H9 (cell line): Measurements from ENCODE around the gene EPHB2. TPM values are rescaled to one million over a fixed set of nuclear protein-coding genes. Genes with fewer than 3 reads are reported as not detected.

Experiments
- DNase-seq: peaks from one replicate; pipeline ENCODE4 v3.0.0-alpha.2; 2017
- H2AFZ ChIP-seq: one replicate; pipeline ENCODE4 v1.6.1; 2013; ENCODE audit warnings: mild to moderate bottlenecking, low read length, control low read depth, moderate library complexity
- H2AK5ac ChIP-seq: 2 replicates; pipeline ENCODE4 v1.6.1; 2013; ENCODE audit warnings: low read length, control low read depth, mixed read lengths; ENCODE audit not compliant: insufficient read length
- H2BK120ac ChIP-seq: one replicate; pipeline ENCODE4 v1.6.1; 2013; ENCODE audit warnings: low read depth, mild to moderate bottlenecking, low read length, control low read depth, inconsistent platforms; ENCODE audit not compliant: poor library complexity, severe bottlenecking
- H2BK12ac ChIP-seq: 2 replicates; pipeline ENCODE4 v1.6.1; 2013; ENCODE audit warnings: low read length, control low read depth, mixed read lengths, low read depth; ENCODE audit not compliant: insufficient read length
- H2BK15ac ChIP-seq: 2 replicates; pipeline ENCODE4 v1.6.1; 2013; ENCODE audit warnings: low read depth, low read length, control low read depth
- H2BK20ac ChIP-seq: one replicate; pipeline ENCODE4 v1.6.1; 2013; ENCODE audit warnings: low read depth, mild to moderate bottlenecking, low read length, control low read depth, inconsistent platforms; ENCODE audit not compliant: poor library complexity, severe bottlenecking
- H2BK5ac ChIP-seq: 2 replicates; pipeline ENCODE4 v1.6.1; 2013; ENCODE audit warnings: low read length, control low read depth, mixed read lengths; ENCODE audit not compliant: insufficient read length
- H3K14ac ChIP-seq: 2 replicates; pipeline ENCODE4 v1.6.1; 2013; ENCODE audit warnings: low read length, control low read depth; ENCODE audit not compliant: insufficient read depth
- H3K18ac ChIP-seq: 2 replicates; pipeline ENCODE4 v1.6.1; 2013; ENCODE audit warnings: low read depth, mild to moderate bottlenecking, mixed read lengths, low read length, control low read depth; ENCODE audit not compliant: insufficient read length
- H3K23ac ChIP-seq: 2 replicates; pipeline ENCODE4 v1.6.1; 2013; ENCODE audit warnings: low read length, control low read depth, mixed read lengths, low read depth; ENCODE audit not compliant: insufficient read length
- H3K23me2 ChIP-seq: 2 replicates; pipeline ENCODE4 v1.6.1; 2013; ENCODE audit warnings: low read depth, mild to moderate bottlenecking, mixed read lengths, low read length, control low read depth; ENCODE audit not compliant: insufficient read length, poor library complexity, severe bottlenecking
- H3K27ac ChIP-seq: 2 replicates; pipeline ENCODE4 v1.5.1; 2013; ENCODE audit warnings: low read length, control low read depth, mixed read lengths, low read depth; ENCODE audit not compliant: insufficient read length
- H3K27me3 ChIP-seq: 2 replicates; pipeline ENCODE4 v1.6.1; 2013; ENCODE audit warnings: low read length, control low read depth, inconsistent platforms; ENCODE audit not compliant: insufficient read depth
- H3K4ac ChIP-seq: 2 replicates; pipeline ENCODE4 v1.6.1; 2013; ENCODE audit warnings: low read depth, mild to moderate bottlenecking, control low read depth, inconsistent platforms, low read length, moderate library complexity
- H3K4me1 ChIP-seq: 2 replicates; pipeline ENCODE4 v1.6.1; 2013; ENCODE audit warnings: low read length, control low read depth, inconsistent platforms; ENCODE audit not compliant: insufficient read depth
- H3K4me2 ChIP-seq: 2 replicates; pipeline ENCODE4 v1.6.1; 2013; ENCODE audit warnings: low read length, control low read depth, mixed read lengths; ENCODE audit not compliant: insufficient read length, insufficient read depth
- H3K56ac ChIP-seq: 2 replicates; pipeline ENCODE4 v1.6.1; 2013; ENCODE audit warnings: low read depth, mild to moderate bottlenecking, mixed read lengths, low read length, control low read depth; ENCODE audit not compliant: insufficient read length
- H3K79me1 ChIP-seq: 2 replicates; pipeline ENCODE4 v1.6.1; 2013; ENCODE audit warnings: low read depth, mild to moderate bottlenecking, moderate library complexity, low read length, control low read depth, inconsistent platforms; ENCODE audit not compliant: insufficient read depth, poor library complexity, severe bottlenecking
- H3K79me2 ChIP-seq: 2 replicates; pipeline ENCODE4 v1.6.1; 2013; ENCODE audit warnings: low read length, control low read depth, inconsistent platforms; ENCODE audit not compliant: insufficient read depth
- H3K9ac ChIP-seq: 2 replicates; pipeline ENCODE4 v1.6.1; 2013; ENCODE audit warnings: low read length, control low read depth, mixed read lengths; ENCODE audit not compliant: insufficient read length; ENCODE audit errors: extremely low read depth
- H3K9me3 ChIP-seq: one replicate; pipeline ENCODE4 v1.6.1; 2013; ENCODE audit warnings: low read depth, low read length, inconsistent platforms; ENCODE audit not compliant: control insufficient read depth
- H3T11ph ChIP-seq: one replicate; pipeline ENCODE4 v1.6.1; 2013; ENCODE audit warnings: mild to moderate bottlenecking, low read length, control low read depth, inconsistent platforms
- H4K20me1 ChIP-seq: one replicate; pipeline ENCODE4 v1.6.1; 2013; ENCODE audit not compliant: control insufficient read depth, insufficient read length, insufficient read depth
- H4K5ac ChIP-seq: 2 replicates; pipeline ENCODE4 v1.6.1; 2013; ENCODE audit warnings: low read depth, mild to moderate bottlenecking, mixed read lengths, low read length, control low read depth; ENCODE audit not compliant: insufficient read length
- H4K8ac ChIP-seq: replicated peaks from 2 replicates; pipeline ENCODE4 v1.6.1; 2013; ENCODE audit warnings: low read length, control low read depth, mixed read lengths, low read depth; ENCODE audit not compliant: insufficient read length
- H4K91ac ChIP-seq: 2 replicates; pipeline ENCODE4 v1.6.1; 2013; ENCODE audit warnings: low read depth, mild to moderate bottlenecking, moderate library complexity, mixed read lengths, low read length, control low read depth; ENCODE audit not compliant: insufficient read length
- H3K27ac Mint-ChIP-seq, 3 experiments: 2 replicates in 2 of 3; 3 replicates in 1 of 3; pipeline ENCODE4 v1.8.0; 2020 to 2021; ENCODE audit warnings: mixed read lengths in 3 of 3, mild to moderate bottlenecking in 1 of 3, moderate library complexity in 1 of 3
- H3K27me3 Mint-ChIP-seq: 2 replicates; pipeline ENCODE4 v1.8.0; 2021; ENCODE audit warnings: low read depth, mild to moderate bottlenecking, moderate library complexity, mixed read lengths
- H3K36me3 Mint-ChIP-seq, 3 experiments: 2 replicates in 2 of 3; 3 replicates in 1 of 3; pipeline ENCODE4 v1.8.0; 2020 to 2021; ENCODE audit warnings: low read depth in 3 of 3, mixed read lengths in 3 of 3; ENCODE audit not compliant: insufficient read depth in 1 of 3
- H3K4me1 Mint-ChIP-seq, 2 experiments: 2 replicates each; pipeline ENCODE4 v1.8.0; 2020; ENCODE audit warnings: mixed read lengths in 2 of 2
- H3K4me3 Mint-ChIP-seq, 2 experiments: 2 replicates in 1 of 2; 3 replicates in 1 of 2; pipeline ENCODE4 v1.8.0; 2020 to 2021; ENCODE audit warnings: mild to moderate bottlenecking in 2 of 2, mixed read lengths in 2 of 2, moderate library complexity in 1 of 2
- H3K9me3 Mint-ChIP-seq, 2 experiments: 2 replicates in 1 of 2; 3 replicates in 1 of 2; pipeline ENCODE4 v1.8.0; 2020; ENCODE audit warnings: mild to moderate bottlenecking in 2 of 2, mixed read lengths in 2 of 2, moderate library complexity in 1 of 2
- CTCF ChIP-seq: fragments of 200-600 bp; sonication (generic); conservative IDR thresholded peaks from 3 replicates; pipeline ENCODE4 v1.8.0; 2021; ENCODE audit warnings: antibody characterized with exemption, mild to moderate bottlenecking
- WGBS: extraction: QIAGEN DNeasy Blood & Tissue Kit; methylation state at CpG from one replicate; pipeline ENCODE4 v1.1.7; 2013; ENCODE audit warnings: missing lambda C conversion rate, low lambda C conversion rate, mixed read lengths; ENCODE audit not compliant: insufficient read length; ENCODE audit errors: extremely low coverage; 5-methylcytosine and 5-hydroxymethylcytosine counted together
- total RNA-seq: library from RNA; stranded (reverse); gene quantifications from 2 replicates; pipeline ENCODE4 v1.2.1, GENCODE V29; 2021

EPHB2 gene
- total RNA-seq, 1 experiment from 2014 or later = 9.5 TPM

GRCh38 chr1:22908880-22909426 lies 198.3 kb downstream of the EPHB2 start:
- H3K79me1 ChIP-seq = no peaks in the 10 kb centered on the region
- no peak overlapping the region for H2BK12ac ChIP-seq
- Mint-ChIP-seq H3K4me3 (no peak overlapping the region), H3K27me3 (no peaks in the 10 kb centered on the region; the same call in 1 of the 2 replicates), H3K9me3 (no peaks in the 10 kb centered on the region), H3K4me1 (no peaks in the 10 kb centered on the region), H3K27ac (0 out of 7 replicates have a peak overlapping the region, but pooled peaks of 1 of the 3 experiments have one; percentile 15), H3K36me3 (no peaks in the 10 kb centered on the region)
- H3K23me2 ChIP-seq = no peaks in the 10 kb centered on the region
- no peak overlapping the region for H2BK5ac ChIP-seq
- no peak overlapping the region for H3K14ac ChIP-seq
- H3K9ac ChIP-seq = no peak overlapping the region
- H4K8ac ChIP-seq = no peak overlapping the region
- no peak overlapping the region for H2BK20ac ChIP-seq
- no peaks in the 10 kb centered on the region for H3K79me2 ChIP-seq
- DNase-seq = no peak
- H3K23ac ChIP-seq = no peak overlapping the region
- no peak overlapping the region for H3K18ac ChIP-seq
- TF ChIP-seq CTCF = no peak
- H2AK5ac ChIP-seq = no peak overlapping the region
- no peak overlapping the region for H3K4me2 ChIP-seq
- no peak overlapping the region for H3K4ac ChIP-seq
- no peak overlapping the region for H2BK120ac ChIP-seq
- H4K20me1 ChIP-seq = no peaks in the 10 kb centered on the region
- no peak overlapping the region for H3K27ac ChIP-seq
- no peaks in the 10 kb centered on the region for H3K9me3 ChIP-seq
- H2AFZ ChIP-seq = no peak overlapping the region
- no peak overlapping the region for H2BK15ac ChIP-seq
- no peak overlapping the region for H4K5ac ChIP-seq
- no peak overlapping the region for H4K91ac ChIP-seq
- no peaks in the 10 kb centered on the region for H3K4me1 ChIP-seq
- H3K27me3 ChIP-seq = no peaks in the 10 kb centered on the region
- no peak overlapping the region for H3T11ph ChIP-seq
- no peak overlapping the region for H3K56ac ChIP-seq
- no CpG with 5 or more reads among the region's 11 CpGs for whole genome bisulfite sequencing
